Breast epithelium (tissue), 3 donors: ENCODE measurements around the gene CENPU.

Experiments
- CTCF ChIP-seq, 3 donors: fragments of 450-650 bp; IDR thresholded peaks; one replicate each; pipeline ENCODE4 v1.5.1; 2016 to 2017; ENCODE audit warnings: antibody characterized with exemption in 3 of 3, mild to moderate bottlenecking in 3 of 3, moderate library complexity in 3 of 3
- POLR2A ChIP-seq: fragments of 450-650 bp; IDR thresholded peaks from one replicate; pipeline ENCODE4 v1.6.1; 2016; ENCODE audit warnings: antibody characterized with exemption, mild to moderate bottlenecking, moderate library complexity

GRCh38 chr4:184689681-184690080 is 44.2 kb downstream of the CENPU start:
- TF ChIP-seq CTCF (IDR thresholded peaks at IDR 0.05), result no peak
- TF ChIP-seq POLR2A, result no peak
